Tongue (tissue), 2 donors: Measurements from ENCODE around the gene GABPA. TPM values are rescaled to one million over a fixed set of nuclear protein-coding genes. Genes with fewer than 3 reads are reported as not detected.
A peak's percentile ranks its signal among the peaks of the same experiment; 100 is the strongest.
"Not testable (repeated sequence)": the region's sequence is repeated elsewhere in the genome, so short reads cannot be mapped to it uniquely, and the experiment has no call there.

Experiments used
- DNase-seq: peaks from one replicate; pipeline ENCODE4 v3.0.0-alpha.2; 2015
- total RNA-seq: library from RNA; depleted of rRNA; stranded (reverse); fragments of >200 nt; gene quantifications from one replicate; pipeline ENCODE4 v1.2.3, GENCODE V29; 2014

GABPA gene
- total RNA-seq, 1 donor from 2014 or later: 49.5 TPM

DNA sequence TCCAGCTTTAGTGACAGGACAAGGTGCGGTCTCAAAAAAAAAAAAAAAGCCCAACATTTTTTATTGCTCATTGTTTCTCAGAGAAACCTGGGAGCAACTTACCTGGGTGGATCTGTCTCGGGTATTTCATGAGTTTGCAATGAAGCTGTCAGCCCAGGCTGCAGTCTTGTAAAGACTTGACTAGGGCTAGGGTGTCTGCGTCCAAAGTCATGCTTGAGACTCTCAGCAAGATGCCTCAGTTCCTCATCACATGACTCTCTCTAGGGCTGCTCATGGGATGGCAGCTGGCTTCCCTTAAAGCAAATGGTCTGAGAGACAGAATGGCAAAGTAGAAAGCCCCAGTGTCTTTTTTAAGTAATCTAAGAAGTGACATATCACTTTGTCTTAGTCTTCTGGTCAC, 8.1 kb downstream of the GABPA start:
- DNase-seq: no peak

GRCh38 chr21:25744854-25745253, 10.1 kb downstream of the GABPA start:
- DNase-seq: no peak

DNA sequence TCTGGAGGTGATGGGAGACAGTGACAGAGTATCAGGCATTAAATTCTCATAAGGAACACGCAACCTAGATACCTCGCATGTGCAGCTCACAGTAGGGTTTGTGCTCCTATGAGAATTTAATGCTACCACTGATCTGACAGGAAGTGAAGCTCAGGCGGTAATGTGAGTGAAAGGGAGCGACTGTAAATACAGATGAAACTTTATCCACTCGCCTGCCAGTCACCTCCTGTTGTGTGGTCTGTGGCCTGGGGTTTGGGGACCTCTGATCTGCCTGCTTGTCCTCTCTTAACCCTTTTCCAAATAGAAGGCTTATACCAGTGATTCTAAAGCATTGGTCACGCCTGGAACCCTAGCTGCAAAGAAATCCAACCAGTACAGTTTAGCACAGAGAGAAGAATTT, 15.3 kb downstream of the GABPA start:
- DNase-seq: peak; percentile 8

DNA sequence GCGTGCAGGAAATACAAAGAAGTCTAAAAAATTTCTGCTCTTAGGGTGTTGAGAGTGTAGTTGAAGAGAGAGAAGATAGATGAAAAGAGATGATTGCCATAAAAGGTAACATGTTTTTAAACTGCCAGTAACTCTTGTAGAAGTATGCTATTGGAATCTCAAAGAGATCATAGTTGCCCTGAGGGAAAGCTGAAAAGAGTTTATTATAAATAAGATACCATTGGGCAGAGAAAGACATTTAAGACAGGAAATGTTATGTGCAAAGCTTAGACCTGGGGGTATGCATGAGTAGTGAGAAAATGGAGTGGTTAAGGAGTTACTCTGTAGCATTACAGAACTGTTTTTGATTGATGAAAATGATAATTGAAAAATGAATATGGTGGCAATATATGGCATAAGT, 17.6 kb downstream of the GABPA start:
- no peak for DNase-seq

- DNase-seq: no peak
These were observed 21.6 kb downstream of the GABPA start for GRCh38 chr21:25756190-25756932.

GRCh38 chr21:25757531-25757930, 22.8 kb downstream of the GABPA start:
- DNase-seq: peak; percentile 50

GRCh38 chr21:25759573-25759972, 24.8 kb downstream of the GABPA start:
- DNase-seq: no peak

GRCh38 chr21:25760061-25760460, 25.3 kb downstream of the GABPA start:
- DNase-seq: no peak

DNA sequence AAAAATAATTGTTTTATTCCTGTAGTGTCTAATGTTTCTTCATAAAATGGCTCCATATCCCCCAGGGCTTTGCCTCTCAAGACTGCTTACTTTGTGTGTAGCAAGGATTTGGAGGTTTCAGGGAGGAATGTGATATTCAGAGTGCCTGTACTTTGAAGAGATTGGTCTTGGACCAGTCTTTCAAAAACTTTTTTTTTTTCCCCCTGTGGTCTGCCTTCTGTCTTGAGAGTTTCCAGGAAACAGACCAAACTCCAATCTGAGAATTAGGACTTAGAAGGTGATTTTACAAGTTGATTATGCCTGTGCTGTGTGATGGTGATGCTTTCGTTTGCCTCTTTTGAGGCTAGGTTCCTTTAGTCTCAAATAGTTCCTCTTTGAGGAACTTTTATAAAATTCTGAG, 25.9 kb downstream of the GABPA start:
- DNase-seq: no peak

DNA sequence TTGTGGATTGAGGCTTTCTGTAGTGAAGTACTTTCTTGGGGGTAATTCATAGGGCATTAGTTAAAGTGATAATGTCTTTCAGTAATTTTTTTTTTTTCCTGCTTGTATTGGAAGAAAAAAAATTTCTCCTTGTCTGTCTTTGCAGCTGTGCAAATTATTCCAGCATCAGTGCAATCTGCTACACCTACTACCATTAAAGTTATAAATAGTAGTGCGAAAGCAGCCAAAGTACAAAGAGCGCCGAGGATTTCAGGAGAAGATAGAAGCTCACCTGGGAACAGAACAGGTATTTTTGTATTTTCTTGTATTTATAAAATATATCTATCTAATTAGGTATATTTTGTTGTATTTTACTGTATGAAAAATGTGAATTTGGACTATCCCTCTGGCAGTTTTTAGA, 29.3 kb downstream of the GABPA start:
- no peak for DNase-seq

GRCh38 chr21:25767921-25768320, 33.1 kb downstream of the GABPA start:
- no peak for DNase-seq

- no peak for DNase-seq
These were observed 37.9 kb downstream of the GABPA start for GRCh38 chr21:25772686-25773085.

DNA sequence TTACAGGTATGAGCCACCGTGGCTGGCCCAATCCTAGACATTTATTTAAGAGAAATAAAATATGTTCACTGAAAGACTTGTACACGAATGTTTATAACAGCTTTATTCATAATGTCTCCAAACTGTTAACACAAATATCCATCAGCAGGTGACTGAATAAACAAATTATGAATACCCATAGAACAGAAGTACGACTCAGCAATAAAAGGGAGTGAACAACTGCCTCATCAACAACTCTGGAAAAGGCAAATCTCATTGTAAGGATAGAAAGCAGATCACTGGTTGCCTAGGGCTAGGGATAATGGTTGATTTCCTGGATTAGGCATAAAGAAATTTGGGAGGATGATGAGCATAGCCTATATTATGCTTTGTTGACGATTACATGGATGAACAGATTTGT, 41.7 kb downstream of the GABPA start:
- DNase-seq: no peak

DNA sequence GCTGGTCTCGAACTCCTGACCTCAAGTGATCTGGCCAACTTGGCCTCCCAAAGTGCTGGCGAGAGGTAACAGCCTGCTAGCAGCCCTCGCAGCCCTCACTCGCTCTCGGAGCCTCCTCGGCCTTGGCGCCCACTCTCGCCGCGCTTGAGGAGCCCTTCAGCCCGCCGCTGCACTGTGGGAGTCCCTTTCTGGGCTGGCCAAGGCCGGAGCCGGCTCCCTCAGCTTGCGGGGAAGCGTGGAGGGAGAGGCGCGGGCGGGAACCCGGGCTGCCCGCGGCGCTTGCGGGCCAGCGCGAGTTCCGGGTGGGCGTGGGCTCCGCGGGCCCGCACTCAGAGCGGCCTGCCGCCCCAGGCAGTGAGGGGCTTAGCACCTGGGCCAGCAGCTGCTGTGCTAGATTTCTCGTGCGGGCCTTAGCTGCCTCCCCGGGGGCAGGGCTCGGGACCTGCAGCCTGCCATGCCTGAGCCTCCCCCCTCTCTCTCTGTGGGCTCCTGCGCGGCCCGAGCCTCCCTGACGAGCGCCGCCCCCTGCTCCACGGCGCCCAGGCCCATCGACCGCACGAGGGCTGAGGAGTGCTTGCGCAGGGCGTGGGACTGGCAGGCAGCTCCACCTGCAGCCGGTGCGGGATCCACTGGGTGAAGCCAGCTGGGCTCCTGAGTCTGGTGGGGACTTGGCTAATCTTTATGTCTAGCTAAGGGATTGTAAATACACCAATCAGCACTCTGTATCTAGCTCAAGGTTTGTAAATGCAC, 43.5 kb downstream of the GABPA start:
- not testable (repeated sequence) for DNase-seq

GRCh38 chr21:25788677-25789076, 53.9 kb downstream of the GABPA start:
- no peak for DNase-seq

DNA sequence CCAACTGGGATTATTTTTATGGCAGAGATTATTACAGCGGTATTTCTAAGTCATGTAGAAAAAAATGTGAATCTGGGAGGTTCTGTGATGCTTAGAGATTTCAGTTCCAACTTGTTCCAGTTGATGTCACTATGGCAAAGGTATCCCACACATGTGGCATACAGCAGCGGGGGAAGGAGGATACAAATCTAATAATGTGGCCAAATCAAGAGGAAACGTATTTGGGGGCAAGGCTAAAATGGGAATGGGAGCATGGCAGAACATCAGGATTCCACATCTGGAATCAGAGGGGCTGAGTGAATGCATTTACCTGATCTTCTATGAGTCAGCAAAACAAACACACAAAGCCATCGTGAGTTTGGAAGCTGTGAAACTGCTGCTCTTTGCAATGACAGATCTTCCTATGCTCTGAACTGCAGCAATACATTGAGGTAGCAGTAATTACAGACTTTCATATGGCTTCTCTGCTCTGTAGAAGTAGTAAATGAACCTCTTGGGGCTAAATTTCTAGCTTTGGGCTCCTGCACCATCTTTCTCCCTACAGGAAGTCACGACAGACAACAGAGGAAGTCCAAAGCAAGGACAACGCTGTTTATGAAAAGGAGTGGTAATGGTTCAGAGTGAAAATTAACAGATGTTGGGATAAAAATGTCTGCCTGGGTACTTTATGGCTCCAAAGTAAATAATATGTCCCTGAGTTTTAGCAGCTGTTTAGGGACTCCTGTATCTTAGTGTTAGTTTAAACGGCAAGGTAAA, 55.5 kb downstream of the GABPA start:
- DNase-seq: peak; percentile 73

GRCh38 chr21:25790878-25791204, 56.1 kb downstream of the GABPA start:
- no peak for DNase-seq

- no peak for DNase-seq
These were observed 56.5 kb downstream of the GABPA start for GRCh38 chr21:25791319-25791718.

- DNase-seq: peak; percentile 85
These were observed 66.6 kb downstream of the GABPA start for GRCh38 chr21:25801217-25802014.

GRCh38 chr21:25806060-25806459, 71.3 kb downstream of the GABPA start:
- no peak for DNase-seq

DNA sequence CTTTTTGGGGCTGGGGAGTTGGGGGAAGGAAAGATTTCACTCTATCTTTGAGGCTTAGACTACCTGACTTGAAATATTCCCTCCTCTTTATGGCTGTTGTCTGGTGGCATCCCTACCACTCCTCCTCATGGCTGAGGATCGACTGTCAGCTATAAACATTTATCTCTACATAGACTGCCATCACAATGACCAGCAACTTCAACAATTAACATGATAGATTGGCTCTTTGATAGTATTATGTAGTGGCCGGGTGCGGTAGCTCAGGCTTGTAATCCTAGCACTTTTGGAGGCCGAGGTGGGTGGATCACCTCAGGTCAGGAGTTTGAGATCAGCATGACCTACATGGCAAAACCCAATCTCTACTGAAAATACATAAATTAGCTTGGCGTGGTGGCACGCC, 72.4 kb downstream of the GABPA start:
- no peak for DNase-seq

- DNase-seq: no peak
These were observed 74.2 kb downstream of the GABPA start for GRCh38 chr21:25809013-25809412.
